NCI-H526 treated with DMSO at 0.1 percent for 48 hours (cell line): ENCODE results near the gene DIABLO.
"Not testable (repeated sequence)": the region's sequence is repeated elsewhere in the genome, so short reads cannot be mapped to it uniquely, and the experiment has no call there.

ENCODE experiments used
- DNase-seq: peaks from one replicate; lab custom pipeline; 2025; lab: John Stamatoyannopoulos, UW

The DIABLO gene

DNA sequence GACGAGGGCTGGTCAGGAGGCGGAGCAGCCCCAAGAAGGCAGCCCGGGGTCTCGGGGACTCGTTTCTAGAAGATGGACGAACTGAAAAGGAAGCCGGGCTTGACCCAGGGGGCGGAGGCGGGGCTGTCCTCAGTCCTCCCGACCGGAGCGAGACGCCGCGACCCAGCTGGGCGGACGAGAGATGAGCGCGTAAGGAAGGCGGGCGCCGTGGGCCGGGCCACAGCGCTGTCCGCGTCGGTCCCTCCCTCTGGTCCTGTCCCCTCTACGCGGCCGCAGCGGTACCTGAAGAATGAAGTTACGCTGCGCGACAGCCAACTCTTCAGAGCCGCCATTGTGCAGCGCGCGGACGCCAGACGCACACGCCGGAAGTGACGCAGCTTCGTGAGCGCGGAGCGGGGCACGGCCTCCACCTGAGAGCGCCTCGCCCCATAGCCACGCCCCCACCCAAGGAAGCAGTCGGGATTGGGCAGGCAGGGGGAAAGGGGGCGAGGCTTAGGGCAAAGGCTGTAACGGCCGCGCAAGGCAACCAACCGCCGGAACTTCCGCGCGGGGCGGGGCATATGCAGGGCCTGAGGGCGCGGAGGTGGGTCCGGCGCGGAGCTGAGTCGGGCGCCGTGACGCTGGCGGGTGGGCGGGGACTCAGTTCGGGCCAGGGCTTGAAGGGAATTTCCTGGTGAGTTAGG is at the start of gene DIABLO:
Gene DIABLO (minus strand): TSS at position 370 of the 683 bp plus-strand sequence. CDS start 38 bp downstream, at position 332.
- DNase-seq = peak; percentile 98

- no peak for DNase-seq
Measured at GRCh38 chr12:122275459-122275858, 49.6 kb upstream of the DIABLO start.

- peak; percentile 89 for DNase-seq
Measured at GRCh38 chr12:122266230-122266901, 40.5 kb upstream of the DIABLO start, which contains the start of gene VPS33A. TSS of gene VPS33A (minus strand) at chr12:122266494. CDS start at chr12:122266408, 86 bp downstream.

DNA sequence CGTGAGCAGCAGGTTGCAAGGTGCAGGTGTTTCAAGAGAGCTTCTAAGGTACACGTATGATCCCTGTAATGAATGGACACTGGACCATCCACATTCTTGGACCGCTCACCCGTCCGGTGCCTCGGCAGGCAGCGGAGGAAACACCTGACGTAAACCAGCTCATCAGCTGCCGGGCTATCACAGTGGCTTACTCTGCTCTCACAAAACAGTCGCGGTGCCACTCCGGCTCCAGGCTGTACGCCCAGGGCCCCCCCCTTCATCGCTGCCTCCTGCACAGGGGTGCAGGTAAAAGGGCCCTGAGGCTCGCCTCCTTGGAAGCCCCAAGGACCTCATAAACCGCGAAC is 40.0 kb upstream of the DIABLO start:
- no peak for DNase-seq

GRCh38 chr12:122265476-122265875 is 39.6 kb upstream of the DIABLO start:
- DNase-seq = no peak

GRCh38 chr12:122260735-122261134 is 34.9 kb upstream of the DIABLO start:
- not testable (repeated sequence) for DNase-seq

GRCh38 chr12:122258939-122259338 is 33.1 kb upstream of the DIABLO start:
- DNase-seq = not testable (repeated sequence)

DNA sequence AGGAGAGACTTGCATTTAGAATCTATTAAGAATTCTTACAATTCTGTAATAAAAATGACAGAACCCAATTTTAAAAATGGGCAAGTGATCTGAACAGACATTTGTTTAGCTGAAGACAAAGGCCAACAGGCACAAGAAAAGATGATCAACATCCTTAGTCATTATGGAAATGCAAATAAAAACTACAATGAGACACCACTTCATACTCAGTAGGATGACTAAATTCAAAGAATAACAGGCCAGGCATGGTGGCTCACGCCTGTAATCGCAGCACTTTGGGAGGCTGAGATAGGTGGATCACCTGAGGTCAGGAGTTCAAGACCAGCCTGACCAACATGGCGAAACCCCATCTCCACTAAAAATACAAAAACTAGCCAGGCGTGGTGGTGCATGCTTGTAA is 32.6 kb upstream of the DIABLO start:
- not testable (repeated sequence) for DNase-seq

GRCh38 chr12:122250536-122250935 is 24.7 kb upstream of the DIABLO start:
- DNase-seq = no peak

GRCh38 chr12:122250047-122250446 is 24.2 kb upstream of the DIABLO start:
- no peak for DNase-seq

DNA sequence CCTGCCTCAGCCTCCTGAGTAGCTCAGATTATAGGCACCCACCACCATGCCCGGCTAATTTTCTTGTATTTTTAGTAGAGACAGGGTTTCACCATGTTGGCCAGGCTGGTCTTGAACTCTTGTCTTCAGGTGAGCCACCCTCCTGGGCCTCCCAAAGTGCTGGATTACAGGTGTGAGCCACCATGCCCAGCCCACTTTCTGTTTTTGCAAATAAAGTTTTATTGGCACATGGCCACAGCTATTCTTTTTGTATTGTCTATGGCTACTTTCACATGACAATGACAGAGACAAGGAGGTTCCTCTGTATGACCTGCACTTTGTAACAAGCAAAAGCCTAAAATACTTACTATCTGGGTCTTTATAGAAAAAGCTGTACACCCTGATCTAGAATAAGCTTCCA is 19.7 kb upstream of the DIABLO start:
- DNase-seq = no peak

- DNase-seq = no peak
Measured at GRCh38 chr12:122244565-122245371, 18.9 kb upstream of the DIABLO start.

- DNase-seq = no peak
Measured at GRCh38 chr12:122243965-122244364, 18.1 kb upstream of the DIABLO start.

- DNase-seq = no peak
Measured at GRCh38 chr12:122238861-122239260, 13.0 kb upstream of the DIABLO start.

GRCh38 chr12:122235741-122236140 is 9.9 kb upstream of the DIABLO start:
- DNase-seq = no peak

GRCh38 chr12:122232691-122233090 is 6.8 kb upstream of the DIABLO start:
- no peak for DNase-seq

GRCh38 chr12:122230798-122231197 is 4.9 kb upstream of the DIABLO start:
- DNase-seq = no peak

- no peak for DNase-seq
Measured at GRCh38 chr12:122228092-122228491, 2.2 kb upstream of the DIABLO start.

- no peak for DNase-seq
Measured at GRCh38 chr12:122227341-122227740, 1.5 kb upstream of the DIABLO start.

DNA sequence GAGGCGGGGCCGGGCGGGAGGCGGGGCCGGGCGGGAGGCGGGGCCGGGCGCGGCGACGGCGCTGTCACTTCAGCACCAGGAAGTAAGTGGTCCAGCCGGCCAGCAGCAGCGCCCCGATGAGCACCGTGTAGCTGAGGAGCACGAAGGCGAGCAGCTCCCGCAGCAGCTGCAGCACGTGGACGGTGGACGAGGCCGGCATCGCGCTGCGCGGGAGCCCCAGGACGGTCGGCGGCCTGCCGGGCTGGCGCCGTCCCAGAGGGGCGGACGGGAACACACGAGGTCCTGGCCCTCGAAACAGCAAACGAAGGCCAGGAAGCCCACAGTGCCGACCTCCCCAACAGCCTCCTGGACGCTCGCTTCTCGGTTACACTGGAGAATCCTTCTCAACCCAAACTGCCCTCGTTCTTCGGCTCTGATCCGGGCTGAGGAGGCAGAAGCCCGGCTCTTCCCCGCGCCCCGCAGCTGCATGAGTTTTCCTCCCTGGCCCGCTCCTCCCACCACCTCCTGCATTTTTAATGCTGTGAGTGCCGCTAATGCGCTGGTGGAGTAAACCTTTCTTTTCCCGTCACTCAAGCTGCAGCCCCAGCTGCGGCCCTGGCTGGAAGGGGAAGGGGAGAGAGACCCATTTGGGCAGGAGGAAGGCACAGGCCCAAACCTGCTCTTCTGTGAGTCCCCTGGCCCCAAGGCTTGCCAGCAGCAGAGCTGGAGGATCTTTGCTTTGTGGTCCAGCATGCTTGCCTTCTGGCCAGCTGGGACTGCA is 694 bp upstream of the DIABLO start:
- DNase-seq = no peak

- DNase-seq = no peak
Measured at GRCh38 chr12:122216445-122216844, 9.4 kb downstream of the DIABLO start.

DNA sequence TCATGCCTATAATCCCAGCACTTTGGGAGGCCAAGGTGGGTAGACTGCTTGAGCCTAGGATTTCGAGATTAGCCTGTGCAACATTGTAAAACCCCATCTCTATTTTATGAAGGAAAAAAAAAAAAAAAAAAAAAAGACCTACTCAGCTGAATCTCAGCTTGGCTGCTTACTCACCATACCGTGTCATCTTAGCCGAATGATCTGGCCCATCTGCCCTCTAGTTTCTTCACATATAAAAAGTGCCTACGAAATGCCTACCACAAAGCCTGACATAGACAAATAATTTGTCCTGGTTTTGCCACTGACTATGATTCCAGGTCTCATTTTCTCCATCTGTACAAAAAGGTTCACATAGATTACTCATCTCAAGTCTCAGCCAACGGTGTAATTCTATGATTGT is 10.1 kb downstream of the DIABLO start:
- no peak for DNase-seq
